Right lobe of liver (tissue), 6 donors: ENCODE results near the gene KCNQ1OT1. TPM values are rescaled to one million over a fixed set of nuclear protein-coding genes. Genes with fewer than 3 reads are reported as not detected.

ENCODE experiments used
- ATAC-seq, 4 donors: fragments of 200-7000 bp; cut with Tn5 transposase; one replicate each; pipeline ENCODE4 v1.9.1; 2020; ENCODE audit warnings: mild to moderate bottlenecking in 4 of 4, moderate library complexity in 4 of 4
- DNase-seq, 3 donors: peaks; one replicate each; pipeline ENCODE4 v3.0.0-alpha.2; 2020
- H3K27ac ChIP-seq, 3 donors: fragments of 200-600 bp; one replicate each; pipeline ENCODE4 v1.8.0; 2022
- H3K27me3 ChIP-seq, 2 donors: fragments of 200-600 bp; one replicate each; pipeline ENCODE4 v1.8.0; 2022
- H3K36me3 ChIP-seq, 4 donors: fragments of 200-600 bp; sonication (generic) in 1 of 4; one replicate each; pipeline versions ENCODE4 v1.5.1 to v1.8.0; 2017 to 2022; ENCODE audit warnings: control low read depth in 1 of 4
- H3K4me1 ChIP-seq, 4 donors: fragments of 200-600 bp; sonication (generic) in 1 of 4; one replicate each; pipeline versions ENCODE4 v1.5.1 to v1.8.0; 2017 to 2022; ENCODE audit warnings: control low read depth in 1 of 4
- H3K4me3 ChIP-seq, 3 donors: fragments of 200-600 bp; one replicate each; pipeline ENCODE4 v1.8.0; 2022
- H3K9me3 ChIP-seq, 4 donors: fragments of 200-600 bp; sonication (generic) in 1 of 4; one replicate each; pipeline versions ENCODE4 v1.5.1 to v1.8.0; 2017 to 2022; ENCODE audit warnings: control low read depth in 1 of 4
- CTCF ChIP-seq, 4 donors: fragments of 200-600 bp in 3 of 4; fragments of 450-650 bp in 1 of 4; IDR thresholded peaks; one replicate each; pipeline versions ENCODE4 v1.5.1 to v1.8.0; 2016 to 2022; ENCODE audit warnings: antibody characterized with exemption in 4 of 4, mild to moderate bottlenecking in 2 of 4
- POLR2A ChIP-seq: fragments of 450-650 bp; IDR thresholded peaks from one replicate; pipeline ENCODE4 v1.6.1; 2017; ENCODE audit warnings: antibody characterized with exemption, mild to moderate bottlenecking
- WGBS: methylation state at CpG from one replicate; pipeline ENCODE4 v1.1.6; 2018; ENCODE audit warnings: low coverage, low lambda C conversion rate; ENCODE audit not compliant: insufficient coverage; ENCODE audit errors: missing lambda C conversion rate; 5-methylcytosine and 5-hydroxymethylcytosine counted together
- intact Hi-C, 2 donors: fragments of 100-400 bp; cut with DNase I; formaldehyde crosslinking; loops; one replicate each; pipeline versions ENCODE4 v1.11.2 to v1.14.1; 2022
- total RNA-seq, 6 experiments: library from RNA; depleted of rRNA in 2 of 6; stranded (reverse); fragments of >200 nt in 2 of 6; fragmentation: NEBNext Ultra II Directional in 3 of 6; extraction: Animal tissue kit (Norgen Biotek cat#: 25700) in 3 of 6; gene quantifications; one replicate each; pipeline versions ENCODE4 v1.1.0 to v1.2.4, GENCODE V29; 2016 to 2023
- donor health status: DM: no; HTN: yes; CAD: no.
- donor health status: DM: no; HTN: no; CAD: no.
- donor health status: DM: no; HTN: no; CAD: no.
- donor health status: DM: no; HTN: yes; CAD: no.
- donor health status: DM: no; HTN: yes; CAD: no.

KCNQ1OT1 gene
- total RNA-seq, 6 experiments from 2014 or later, result 0.37 to 1.7 (median 0.60) TPM

- Histone ChIP-seq H3K9me3 (peaks cover 0 to 22% (median 0%) of the 10 kb centered on the region in 4 donors), H3K27ac (no peak overlapping the region), H3K27me3 (no peaks in the 10 kb centered on the region), H3K4me3 (no peak overlapping the region), H3K36me3 (no peaks in the 10 kb centered on the region), H3K4me1 (no peaks in the 10 kb centered on the region)
- DNase-seq (no peak), ATAC-seq (no peak)
- TF ChIP-seq POLR2A, result no peak
- no peak for TF ChIP-seq CTCF (IDR thresholded peaks at IDR 0.05)
- WGBS, result 72% methylated on average over 9 of the region's 11 CpGs
- intact Hi-C loops, result no loop called here
These were observed 47.2 kb downstream of the KCNQ1OT1 start for GRCh38 chr11:2652333-2653197.

GRCh38 chr11:2651826-2652271 is 47.9 kb downstream of the KCNQ1OT1 start:
- intact Hi-C loops, result no loop called here
- no peak for DNase-seq
- Histone ChIP-seq H3K9me3 (peaks cover 0 to 22% (median 0%) of the 10 kb centered on the region in 4 donors), H3K27me3 (no peaks in the 10 kb centered on the region), H3K4me1 (no peaks in the 10 kb centered on the region), H3K4me3 (no peak overlapping the region), H3K27ac (no peak overlapping the region), H3K36me3 (no peaks in the 10 kb centered on the region)
- WGBS, result 92% methylated on average over 2 of the region's 7 CpGs
- TF ChIP-seq CTCF (IDR thresholded peaks at IDR 0.05) (no peak), POLR2A (no peak)
- ATAC-seq, result no peak

GRCh38 chr11:2651054-2651617 is 48.7 kb downstream of the KCNQ1OT1 start:
- intact Hi-C loops, result no loop called here
- Histone ChIP-seq H3K27me3 (no peaks in the 10 kb centered on the region), H3K4me3 (no peak overlapping the region), H3K4me1 (no peaks in the 10 kb centered on the region), H3K9me3 (peaks cover 0 to 22% (median 0%) of the 10 kb centered on the region in 4 donors), H3K36me3 (no peaks in the 10 kb centered on the region), H3K27ac (no peak overlapping the region)
- 79% methylated on average over 3 of the region's 4 CpGs for WGBS
- no peak for DNase-seq
- no peak for ATAC-seq
- TF ChIP-seq POLR2A (no peak), CTCF (IDR thresholded peaks at IDR 0.05) (no peak)

- Histone ChIP-seq H3K9me3 (peaks cover 0 to 22% (median 0%) of the 10 kb centered on the region in 4 donors), H3K27ac (no peak overlapping the region), H3K4me3 (no peak overlapping the region), H3K36me3 (no peaks in the 10 kb centered on the region), H3K4me1 (no peaks in the 10 kb centered on the region), H3K27me3 (no peaks in the 10 kb centered on the region)
- TF ChIP-seq CTCF (IDR thresholded peaks at IDR 0.05), result no peak
- TF ChIP-seq POLR2A, result no peak
- 80% methylated on average over 1 of the region's 2 CpGs for WGBS
- intact Hi-C loops, result no loop called here
- ATAC-seq (no peak), DNase-seq (no peak)
These were observed 49.4 kb downstream of the KCNQ1OT1 start for GRCh38 chr11:2650343-2650867.
